ENCODE measurements around the gene NRG3. TPM values are rescaled to one million over a fixed set of nuclear protein-coding genes. Genes with fewer than 3 reads are reported as not detected.

NRG3 gene
- total RNA-seq, 1 donor from 2014 or later = 6.1 TPM

DNA sequence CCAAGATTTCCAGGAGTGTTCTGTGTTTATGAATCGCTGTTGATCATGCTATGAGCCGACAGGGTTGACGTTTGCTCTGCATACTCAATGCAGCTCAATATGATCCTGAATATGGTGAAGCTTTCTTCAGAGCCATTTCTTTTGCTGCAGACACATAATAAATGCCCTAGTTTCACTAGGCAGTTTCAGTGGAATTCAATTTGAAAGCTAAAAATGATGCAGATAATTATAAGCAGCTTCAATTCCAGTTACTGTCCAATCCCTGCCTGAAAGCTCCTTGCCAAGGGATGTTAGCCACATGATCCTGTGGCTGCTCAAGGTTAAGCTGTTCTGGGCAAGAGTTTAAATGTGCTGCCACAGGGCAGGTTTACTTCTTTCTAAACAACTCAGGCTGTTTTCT is 805.6 kb downstream of the NRG3 start:
- TF ChIP-seq, protein P1, sequence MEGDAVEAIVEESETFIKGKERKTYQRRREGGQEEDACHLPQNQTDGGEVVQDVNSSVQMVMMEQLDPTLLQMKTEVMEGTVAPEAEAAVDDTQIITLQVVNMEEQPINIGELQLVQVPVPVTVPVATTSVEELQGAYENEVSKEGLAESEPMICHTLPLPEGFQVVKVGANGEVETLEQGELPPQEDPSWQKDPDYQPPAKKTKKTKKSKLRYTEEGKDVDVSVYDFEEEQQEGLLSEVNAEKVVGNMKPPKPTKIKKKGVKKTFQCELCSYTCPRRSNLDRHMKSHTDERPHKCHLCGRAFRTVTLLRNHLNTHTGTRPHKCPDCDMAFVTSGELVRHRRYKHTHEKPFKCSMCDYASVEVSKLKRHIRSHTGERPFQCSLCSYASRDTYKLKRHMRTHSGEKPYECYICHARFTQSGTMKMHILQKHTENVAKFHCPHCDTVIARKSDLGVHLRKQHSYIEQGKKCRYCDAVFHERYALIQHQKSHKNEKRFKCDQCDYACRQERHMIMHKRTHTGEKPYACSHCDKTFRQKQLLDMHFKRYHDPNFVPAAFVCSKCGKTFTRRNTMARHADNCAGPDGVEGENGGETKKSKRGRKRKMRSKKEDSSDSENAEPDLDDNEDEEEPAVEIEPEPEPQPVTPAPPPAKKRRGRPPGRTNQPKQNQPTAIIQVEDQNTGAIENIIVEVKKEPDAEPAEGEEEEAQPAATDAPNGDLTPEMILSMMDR (conservative IDR thresholded peaks at IDR 0.05) = no peak
- peaks cover 3% of the 10 kb centered on the region for H3K36me3 Mint-ChIP-seq
- H3K9me3 Mint-ChIP-seq = peaks cover 10% of the 10 kb centered on the region
- H3K4me3 Mint-ChIP-seq = no peak overlapping the region
- no peaks in the 10 kb centered on the region for H3K27me3 Mint-ChIP-seq
- no peak overlapping the region for H3K27ac Mint-ChIP-seq
- no peak for DNase-seq (ENCODE audit: extremely low spot score, unreplicated experiment)
- no peaks in the 10 kb centered on the region for H3K4me1 Mint-ChIP-seq (ENCODE audit: unreplicated experiment)

DNA sequence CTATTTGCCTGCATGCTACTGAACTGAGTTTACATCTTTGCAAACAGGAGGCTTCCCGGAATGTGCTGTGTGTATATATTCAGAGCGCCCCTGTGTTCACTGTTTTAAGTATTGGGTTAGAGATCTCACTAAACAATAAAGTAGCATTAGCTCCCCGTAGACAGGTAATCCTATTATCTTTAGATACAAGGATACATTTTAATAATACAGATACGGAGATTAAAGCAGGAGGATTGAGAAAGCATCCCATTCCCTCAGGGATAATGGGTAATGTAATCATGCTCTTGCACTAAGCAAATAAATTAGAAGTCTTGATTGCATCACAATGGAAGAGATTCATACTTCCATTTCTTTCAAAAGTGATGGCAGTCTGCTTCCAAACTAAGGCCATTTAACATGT is 809.0 kb downstream of the NRG3 start:
- Mint-ChIP-seq H3K4me3 (no peak overlapping the region), H3K4me1 (ENCODE audit: unreplicated experiment) (peaks cover 5% of the 10 kb centered on the region), H3K27me3 (no peaks in the 10 kb centered on the region), H3K36me3 (no peaks in the 10 kb centered on the region), H3K9me3 (no peaks in the 10 kb centered on the region), H3K27ac (no peak overlapping the region)
- TF ChIP-seq, protein P1 (conservative IDR thresholded peaks at IDR 0.05) = no peak
- no peak for DNase-seq (ENCODE audit: extremely low spot score, unreplicated experiment)

DNA sequence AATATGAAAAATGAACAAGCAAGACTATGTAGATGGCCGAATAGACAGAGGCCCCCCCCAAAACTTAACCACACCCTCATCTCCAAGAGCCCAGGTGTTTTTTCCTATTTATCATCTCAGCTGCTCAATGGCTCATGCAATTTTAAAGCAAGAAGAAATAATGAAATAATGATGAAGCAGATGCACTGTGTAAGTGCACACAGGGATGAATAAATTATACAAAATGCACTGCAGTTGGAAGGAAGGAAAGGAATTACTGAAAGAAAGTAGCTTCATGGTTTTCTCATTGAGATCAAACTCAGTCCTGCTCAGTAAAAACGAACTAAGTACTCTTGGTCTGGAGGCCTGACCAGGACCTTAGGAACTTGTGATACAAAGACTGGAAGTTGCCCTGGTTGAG is 810.1 kb downstream of the NRG3 start:
- Mint-ChIP-seq H3K4me3 (no peak overlapping the region), H3K9me3 (no peaks in the 10 kb centered on the region), H3K27me3 (no peaks in the 10 kb centered on the region), H3K27ac (no peak overlapping the region), H3K4me1 (ENCODE audit: unreplicated experiment) (peaks cover 5% of the 10 kb centered on the region), H3K36me3 (no peaks in the 10 kb centered on the region)
- TF ChIP-seq, protein P1 (conservative IDR thresholded peaks at IDR 0.05) = no peak
- DNase-seq (ENCODE audit: extremely low spot score, unreplicated experiment) = no peak

- TF ChIP-seq, protein P1 (conservative IDR thresholded peaks at IDR 0.05) = no peak
- H3K4me1 Mint-ChIP-seq (ENCODE audit: unreplicated experiment) = peaks cover 5% of the 10 kb centered on the region
- no peaks in the 10 kb centered on the region for H3K27me3 Mint-ChIP-seq
- no peak for DNase-seq (ENCODE audit: extremely low spot score, unreplicated experiment)
- H3K36me3 Mint-ChIP-seq = no peaks in the 10 kb centered on the region
- no peak overlapping the region for H3K4me3 Mint-ChIP-seq
- no peak overlapping the region for H3K27ac Mint-ChIP-seq
- H3K9me3 Mint-ChIP-seq = no peaks in the 10 kb centered on the region
These were observed 816.2 kb downstream of the NRG3 start for GRCh38 chr10:82691211-82691610.

DNA sequence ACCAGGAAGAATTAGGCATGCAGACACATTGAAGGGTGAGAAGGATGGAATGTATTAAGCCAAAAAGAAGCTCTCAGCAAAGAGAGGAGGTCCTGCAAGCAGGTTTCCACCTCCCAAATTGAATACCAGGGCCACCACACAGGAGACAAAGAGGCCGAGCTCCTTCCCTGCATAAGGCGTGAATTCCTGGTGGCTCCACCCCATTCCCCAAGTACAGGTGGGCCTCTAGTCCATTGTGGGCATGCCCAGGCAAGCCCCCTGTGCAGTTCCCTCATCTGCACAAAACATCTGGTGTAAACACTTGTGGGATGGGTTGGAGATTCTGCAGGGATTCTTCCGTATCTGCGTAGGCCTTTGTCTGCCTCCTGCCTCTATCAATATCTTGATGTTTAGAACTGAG is 817.5 kb downstream of the NRG3 start:
- Mint-ChIP-seq H3K4me1 (ENCODE audit: unreplicated experiment) (peaks cover under 1% of the 10 kb centered on the region), H3K9me3 (no peaks in the 10 kb centered on the region), H3K27me3 (no peaks in the 10 kb centered on the region), H3K36me3 (no peaks in the 10 kb centered on the region), H3K27ac (no peak overlapping the region), H3K4me3 (no peak overlapping the region)
- TF ChIP-seq, protein P1 (conservative IDR thresholded peaks at IDR 0.05) = no peak
- no peak for DNase-seq (ENCODE audit: extremely low spot score, unreplicated experiment)

DNA sequence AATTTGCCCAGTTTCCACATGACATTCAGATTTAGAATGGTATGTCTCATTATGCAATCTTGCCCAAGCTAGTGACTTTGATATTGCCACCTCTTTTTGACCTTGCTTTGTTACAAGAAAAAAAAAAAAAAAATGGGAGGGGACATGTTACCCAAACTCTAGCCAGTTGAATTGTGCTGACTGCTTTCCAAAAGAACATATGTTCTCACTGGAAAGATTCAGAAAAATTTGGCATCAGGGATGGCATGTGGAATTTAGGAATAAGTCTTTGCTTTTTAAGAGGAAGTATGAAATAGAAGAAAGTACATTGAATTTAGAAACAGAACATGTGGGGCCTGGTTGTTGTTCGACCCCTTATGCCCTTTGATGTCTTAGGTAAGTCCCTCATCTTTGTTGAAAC is 846.8 kb downstream of the NRG3 start:
- TF ChIP-seq, protein P1 (conservative IDR thresholded peaks at IDR 0.05) = no peak
- no peaks in the 10 kb centered on the region for H3K27me3 Mint-ChIP-seq

More for the DNA sequence above, 846.8 kb downstream of the NRG3 start:
- Mint-ChIP-seq H3K27ac (no peak overlapping the region), H3K4me1 (ENCODE audit: unreplicated experiment) (peaks cover 11% of the 10 kb centered on the region), H3K9me3 (no peaks in the 10 kb centered on the region), H3K4me3 (no peak overlapping the region), H3K36me3 (peaks cover 9% of the 10 kb centered on the region)
- DNase-seq (ENCODE audit: extremely low spot score, unreplicated experiment) = no peak

Data from type B pancreatic cell (in vitro differentiated cells).